Midbrain (tissue), 1 donor: ENCODE data around the gene ZNF335.
"Not testable (repeated sequence)": the region's sequence is repeated elsewhere in the genome, so short reads cannot be mapped to it uniquely, and the experiment has no call there.

Experiments used
- DNase-seq: peaks from one replicate; lab custom pipeline; 2025; lab: John Stamatoyannopoulos, UW

The ZNF335 gene

GRCh38 chr20:45970646-45971424 lies 1.2 kb downstream of the ZNF335 start:
- DNase-seq: no peak

- peak; percentile 27 for DNase-seq
These were observed 2.0 kb downstream of the ZNF335 start for GRCh38 chr20:45969712-45970634.

- DNase-seq: no peak
These were observed 2.9 kb downstream of the ZNF335 start for GRCh38 chr20:45968801-45969711.

- DNase-seq: no peak
These were observed 3.8 kb downstream of the ZNF335 start for GRCh38 chr20:45968081-45968671.

- DNase-seq: no peak
These were observed 4.4 kb downstream of the ZNF335 start for GRCh38 chr20:45967551-45968080.

GRCh38 chr20:45965169-45966002 lies 6.6 kb downstream of the ZNF335 start:
- no peak for DNase-seq

GRCh38 chr20:45964006-45964400 lies 8.0 kb downstream of the ZNF335 start:
- DNase-seq: no peak

GRCh38 chr20:45963059-45964005 lies 8.7 kb downstream of the ZNF335 start:
- DNase-seq: peak; percentile 16

GRCh38 chr20:45962031-45962755 lies 9.8 kb downstream of the ZNF335 start:
- DNase-seq: no peak

GRCh38 chr20:45959956-45960630 lies 11.9 kb downstream of the ZNF335 start:
- no peak for DNase-seq

- no peak for DNase-seq
These were observed 12.9 kb downstream of the ZNF335 start for GRCh38 chr20:45959126-45959525.

GRCh38 chr20:45958593-45958992 lies 13.4 kb downstream of the ZNF335 start:
- no peak for DNase-seq

GRCh38 chr20:45957021-45957941 lies 14.7 kb downstream of the ZNF335 start:
- no peak for DNase-seq

GRCh38 chr20:45956326-45956725 lies 15.7 kb downstream of the ZNF335 start:
- DNase-seq: not testable (repeated sequence)

- no peak for DNase-seq
These were observed 18.3 kb downstream of the ZNF335 start for GRCh38 chr20:45953672-45954071.

GRCh38 chr20:45952861-45953260 lies 19.1 kb downstream of the ZNF335 start:
- DNase-seq: no peak
